Smooth muscle cell (in vitro differentiated cells): Measurements from ENCODE around the gene GFI1B. TPM values are rescaled to one million over a fixed set of nuclear protein-coding genes. Genes with fewer than 3 reads are reported as not detected.

ENCODE experiments used
- DNase-seq: peaks from one replicate; lab custom pipeline; 2025; ENCODE audit not compliant: unreplicated experiment; lab: John Stamatoyannopoulos, UW
- H2AFZ ChIP-seq: fragments of 200-600 bp; sonication (generic); 2 replicates; pipeline ENCODE4 v1.6.0; 2016; ENCODE audit warnings: antibody characterized with exemption, low read depth, mild to moderate bottlenecking
- H3F3A ChIP-seq: fragments of 200-600 bp; sonication (generic); 2 replicates; pipeline ENCODE4 v1.6.0; 2017; ENCODE audit warnings: antibody characterized with exemption, low read depth
- H3K27ac ChIP-seq: fragments of 200-600 bp; sonication (generic); 2 replicates; pipeline ENCODE4 v1.5.1; 2016; ENCODE audit warnings: low read depth, mild to moderate bottlenecking
- H3K27me3 ChIP-seq: fragments of 200-600 bp; sonication (generic); 2 replicates; pipeline ENCODE4 v1.6.1; 2016; ENCODE audit warnings: low read depth, mild to moderate bottlenecking
- H3K36me3 ChIP-seq: fragments of 200-600 bp; sonication (generic); 2 replicates; pipeline ENCODE4 v1.5.1; 2016; ENCODE audit warnings: low read depth
- H3K4me1 ChIP-seq: fragments of 200-600 bp; sonication (generic); 2 replicates; pipeline ENCODE4 v1.5.1; 2016; ENCODE audit warnings: low read depth
- H3K4me2 ChIP-seq: fragments of 200-600 bp; sonication (generic); 2 replicates; pipeline ENCODE4 v1.6.0; 2016; ENCODE audit warnings: mild to moderate bottlenecking
- H3K4me3 ChIP-seq: fragments of 200-600 bp; sonication (generic); 2 replicates; pipeline ENCODE4 v1.5.1; 2016; ENCODE audit warnings: mild to moderate bottlenecking
- H3K79me2 ChIP-seq: fragments of 200-600 bp; sonication (generic); 2 replicates; pipeline ENCODE4 v1.6.0; 2016; ENCODE audit warnings: low read depth, mild to moderate bottlenecking
- H3K9ac ChIP-seq: fragments of 200-600 bp; sonication (generic); 2 replicates; pipeline ENCODE4 v1.6.0; 2016; ENCODE audit warnings: low read depth
- H3K9me3 ChIP-seq: fragments of 200-600 bp; sonication (generic); replicated peaks from 2 replicates; pipeline ENCODE4 v1.5.1; 2016; ENCODE audit warnings: low read depth
- H4K20me1 ChIP-seq: fragments of 200-600 bp; sonication (generic); 2 replicates; pipeline ENCODE4 v1.6.0; 2016; ENCODE audit warnings: low read depth
- CTCF ChIP-seq: fragments of 200-600 bp; sonication (generic); IDR thresholded peaks from 2 replicates; pipeline ENCODE4 v1.5.1; 2017; ENCODE audit warnings: borderline replicate concordance, mild to moderate bottlenecking, antibody characterized with exemption; ENCODE audit not compliant: insufficient read depth, poor library complexity, severe bottlenecking
- WGBS: methylation state at CpG from one replicate; pipeline ENCODE4 v1.1.7; 2016; ENCODE audit warnings: low lambda C conversion rate; 5-methylcytosine and 5-hydroxymethylcytosine counted together
- polyA plus RNA-seq: library from polyadenylated mRNA; unstranded; fragments of >200 nt; fragmentation: Nextera tagmentation; extraction: Ambion mirVana; gene quantifications from 2 replicates; pipeline ENCODE4 v1.2.1, GENCODE V29; 2016
- total RNA-seq: library from RNA; depleted of rRNA; stranded (reverse); fragments of >200 nt; gene quantifications from 2 replicates; pipeline ENCODE4 v1.2.3, GENCODE V29; 2014

Gene GFI1B
- total and polyA plus RNA-seq, 2 experiments from 2014 or later: not detected

GRCh38 chr9:132985489-132985888, 7.0 kb downstream of the GFI1B start:
- Histone ChIP-seq H3K4me1 (no peaks in the 10 kb centered on the region), H3K4me3 (no peak overlapping the region), H4K20me1 (no peaks in the 10 kb centered on the region), H3K36me3 (no peaks in the 10 kb centered on the region), H3F3A (no peaks in the 10 kb centered on the region), H3K27me3 (peaks cover 8% of the 10 kb centered on the region), H3K27ac (no peak overlapping the region), H3K9ac (no peak overlapping the region), H2AFZ (no peak overlapping the region), H3K9me3 (no peaks in the 10 kb centered on the region), H3K4me2 (no peak overlapping the region), H3K79me2 (no peaks in the 10 kb centered on the region)
- 88% methylated on average over 8 of the region's 8 CpGs for WGBS
- no peak for TF ChIP-seq CTCF
- no peak for DNase-seq

- Histone ChIP-seq H3K9ac (no peak overlapping the region), H3K4me1 (no peaks in the 10 kb centered on the region), H3K36me3 (no peaks in the 10 kb centered on the region), H4K20me1 (no peaks in the 10 kb centered on the region), H3F3A (no peaks in the 10 kb centered on the region), H3K27me3 (peaks cover 1% of the 10 kb centered on the region), H2AFZ (no peak overlapping the region), H3K4me2 (no peak overlapping the region), H3K4me3 (no peak overlapping the region), H3K27ac (no peak overlapping the region), H3K79me2 (no peaks in the 10 kb centered on the region), H3K9me3 (no peaks in the 10 kb centered on the region)
- no peak for TF ChIP-seq CTCF
- DNase-seq: no peak
- WGBS: 89% methylated on average over 13 of the region's 13 CpGs
Observed at GRCh38 chr9:132986114-132986513, 7.6 kb downstream of the GFI1B start.

GRCh38 chr9:132986640-132987620, 8.4 kb downstream of the GFI1B start:
- Histone ChIP-seq H3K36me3 (no peaks in the 10 kb centered on the region), H3K27me3 (no peaks in the 10 kb centered on the region), H2AFZ (no peak overlapping the region), H3K9ac (no peak overlapping the region), H3F3A (no peaks in the 10 kb centered on the region), H3K9me3 (no peaks in the 10 kb centered on the region), H4K20me1 (no peaks in the 10 kb centered on the region), H3K4me3 (no peak overlapping the region), H3K4me1 (no peaks in the 10 kb centered on the region), H3K4me2 (no peak overlapping the region), H3K27ac (no peak overlapping the region), H3K79me2 (no peaks in the 10 kb centered on the region)
- WGBS: 81% methylated on average over 26 of the region's 26 CpGs
- no peak for DNase-seq
- no peak for TF ChIP-seq CTCF
